ENCODE measurements around the gene GPER1.

The GPER1 gene

GRCh38 chr7:1093916-1094508, 6.1 kb downstream of the GPER1 start:
- DNase-seq (ENCODE audit: low read depth) = no peak

DNA sequence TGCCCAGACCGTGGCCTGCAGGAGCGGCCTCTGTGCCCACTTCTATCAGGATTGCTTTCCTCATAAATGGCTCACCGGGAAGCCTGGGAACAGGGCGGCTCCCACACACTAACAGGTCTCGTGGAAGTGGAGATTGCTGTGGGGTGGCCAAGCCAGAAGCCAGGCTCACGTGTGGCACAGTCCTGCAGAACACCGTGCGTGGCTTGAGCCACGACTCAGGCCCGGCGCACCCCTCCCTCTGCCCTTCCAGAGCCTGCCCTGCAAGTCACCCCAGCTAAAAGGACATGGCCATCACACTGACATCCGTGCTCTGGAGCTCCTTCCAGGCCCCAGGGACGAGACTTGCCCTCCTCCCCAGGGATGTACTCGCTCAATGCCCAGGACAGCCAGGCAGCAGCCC, 7.0 kb downstream of the GPER1 start:
- Histone ChIP-seq H3K27me3 (replicated peaks; ENCODE audit: control insufficient read depth, insufficient read depth, low read length) (no peaks in the 10 kb centered on the region), H3K4me1 (ENCODE audit: control insufficient read depth, insufficient read depth, low read length) (no peaks in the 10 kb centered on the region), H3K4me3 (ENCODE audit: low read length) (no peak overlapping the region), H3K36me3 (ENCODE audit: control insufficient read depth, insufficient read depth, low read length, severe bottlenecking) (peaks cover 23% of the 10 kb centered on the region), H3K9ac (ENCODE audit: low read length) (no peak overlapping the region), H3K9me3 (ENCODE audit: control insufficient read depth, low read length) (no peaks in the 10 kb centered on the region)
- no peak for DNase-seq (ENCODE audit: low read depth)

More at GRCh38 chr7:1093916-1094508, 6.1 kb downstream of the GPER1 start:
- Histone ChIP-seq H3K36me3 (ENCODE audit: control insufficient read depth, insufficient read depth, low read length, severe bottlenecking) (peaks cover 23% of the 10 kb centered on the region), H3K27me3 (replicated peaks; ENCODE audit: control insufficient read depth, insufficient read depth, low read length) (no peaks in the 10 kb centered on the region), H3K9ac (ENCODE audit: low read length) (no peak overlapping the region), H3K4me1 (ENCODE audit: control insufficient read depth, insufficient read depth, low read length) (peaks cover 5% of the 10 kb centered on the region), H3K9me3 (ENCODE audit: control insufficient read depth, low read length) (no peaks in the 10 kb centered on the region), H3K4me3 (ENCODE audit: low read length) (no peak overlapping the region)

- no peaks in the 10 kb centered on the region for H3K27me3 ChIP-seq (replicated peaks; ENCODE audit: control insufficient read depth, insufficient read depth, low read length)
- no peaks in the 10 kb centered on the region for H3K9me3 ChIP-seq (ENCODE audit: control insufficient read depth, low read length)
- DNase-seq (ENCODE audit: low read depth) = no peak
- H3K9ac ChIP-seq (ENCODE audit: low read length) = no peak overlapping the region
- no peaks in the 10 kb centered on the region for H3K4me1 ChIP-seq (ENCODE audit: control insufficient read depth, insufficient read depth, low read length)
- peaks cover 23% of the 10 kb centered on the region for H3K36me3 ChIP-seq (ENCODE audit: control insufficient read depth, insufficient read depth, low read length, severe bottlenecking)
- H3K4me3 ChIP-seq (ENCODE audit: low read length) = no peak overlapping the region
Measured at GRCh38 chr7:1095621-1096155, 7.8 kb downstream of the GPER1 start.

DNA sequence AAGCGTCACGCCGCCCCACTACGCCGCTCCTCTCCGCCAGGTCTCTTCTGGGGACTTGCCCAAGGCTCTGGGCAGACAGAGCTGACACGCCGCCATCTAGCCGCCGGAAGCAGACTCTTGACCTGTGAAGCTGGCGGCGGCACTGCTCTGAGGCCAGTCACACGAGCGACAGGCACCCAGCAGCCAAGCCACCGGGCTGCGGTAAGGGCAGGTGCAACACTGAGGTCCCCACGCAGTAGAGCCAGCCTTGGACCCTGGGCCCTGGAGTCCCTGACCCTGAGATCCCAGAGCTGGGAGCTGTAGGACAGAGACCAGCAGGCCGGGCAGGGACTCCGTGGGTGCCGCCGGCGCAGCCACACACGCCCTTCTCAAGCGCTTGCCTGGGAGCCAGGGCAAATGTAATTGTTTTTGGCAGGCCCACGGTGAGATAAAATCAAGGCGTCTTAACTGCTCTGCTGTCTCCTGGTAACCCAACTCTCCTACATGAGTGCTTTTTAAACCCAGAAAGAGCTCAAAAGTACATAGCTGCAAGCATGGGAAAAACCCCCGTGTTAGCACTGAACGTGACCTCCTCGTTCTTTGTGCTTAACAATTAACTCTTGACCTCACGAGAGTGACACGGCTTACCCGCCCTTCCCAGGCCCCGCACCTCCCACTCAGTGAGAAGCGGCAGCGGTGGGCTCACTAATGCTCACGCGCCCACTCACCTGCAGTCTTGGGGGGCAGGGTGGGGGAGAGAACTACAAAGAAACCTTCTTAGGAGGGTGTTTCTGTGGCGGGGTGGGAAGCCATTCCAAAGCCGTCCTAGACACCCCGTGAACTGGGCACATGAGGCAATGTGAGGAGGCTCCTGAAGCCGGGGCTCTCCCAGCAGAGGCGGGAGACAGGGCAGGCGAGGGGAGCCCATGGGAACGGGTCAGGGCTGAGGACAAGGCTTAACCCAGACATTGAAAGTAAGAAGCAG, 8.5 kb downstream of the GPER1 start:
- Histone ChIP-seq H3K4me3 (ENCODE audit: low read length) (no peak overlapping the region), H3K4me1 (ENCODE audit: control insufficient read depth, insufficient read depth, low read length) (no peaks in the 10 kb centered on the region), H3K27me3 (replicated peaks; ENCODE audit: control insufficient read depth, insufficient read depth, low read length) (no peaks in the 10 kb centered on the region), H3K9me3 (ENCODE audit: control insufficient read depth, low read length) (no peaks in the 10 kb centered on the region), H3K36me3 (ENCODE audit: control insufficient read depth, insufficient read depth, low read length, severe bottlenecking) (peaks cover 21% of the 10 kb centered on the region), H3K9ac (ENCODE audit: low read length) (no peak overlapping the region)
- no peak for DNase-seq (ENCODE audit: low read depth)

- H3K9ac ChIP-seq (ENCODE audit: low read length) = no peak overlapping the region
- no peaks in the 10 kb centered on the region for H3K4me1 ChIP-seq (ENCODE audit: control insufficient read depth, insufficient read depth, low read length)
- no peaks in the 10 kb centered on the region for H3K27me3 ChIP-seq (replicated peaks; ENCODE audit: control insufficient read depth, insufficient read depth, low read length)
- H3K36me3 ChIP-seq (ENCODE audit: control insufficient read depth, insufficient read depth, low read length, severe bottlenecking) = peaks cover 14% of the 10 kb centered on the region
- no peak overlapping the region for H3K4me3 ChIP-seq (ENCODE audit: low read length)
- no peaks in the 10 kb centered on the region for H3K9me3 ChIP-seq (ENCODE audit: control insufficient read depth, low read length)
- DNase-seq (ENCODE audit: low read depth) = no peak
Measured at GRCh38 chr7:1097120-1097504, 9.2 kb downstream of the GPER1 start.

- no peaks in the 10 kb centered on the region for H3K4me1 ChIP-seq (ENCODE audit: control insufficient read depth, insufficient read depth, low read length)
- H3K4me3 ChIP-seq (ENCODE audit: low read length) = no peak overlapping the region
- peaks cover under 1% of the 10 kb centered on the region for H3K36me3 ChIP-seq (ENCODE audit: control insufficient read depth, insufficient read depth, low read length, severe bottlenecking)
- H3K9ac ChIP-seq (ENCODE audit: low read length) = no peak overlapping the region
- H3K9me3 ChIP-seq (ENCODE audit: control insufficient read depth, low read length) = no peaks in the 10 kb centered on the region
- no peaks in the 10 kb centered on the region for H3K27me3 ChIP-seq (replicated peaks; ENCODE audit: control insufficient read depth, insufficient read depth, low read length)
- no peak for DNase-seq (ENCODE audit: low read depth)
Measured at GRCh38 chr7:1098243-1099153, 10.6 kb downstream of the GPER1 start.

- Histone ChIP-seq H3K4me1 (ENCODE audit: control insufficient read depth, insufficient read depth, low read length) (no peaks in the 10 kb centered on the region), H3K36me3 (ENCODE audit: control insufficient read depth, insufficient read depth, low read length, severe bottlenecking) (no peaks in the 10 kb centered on the region), H3K4me3 (ENCODE audit: low read length) (no peak overlapping the region), H3K9ac (ENCODE audit: low read length) (no peak overlapping the region), H3K9me3 (ENCODE audit: control insufficient read depth, low read length) (no peaks in the 10 kb centered on the region), H3K27me3 (replicated peaks; ENCODE audit: control insufficient read depth, insufficient read depth, low read length) (no peaks in the 10 kb centered on the region)
- no peak for DNase-seq (ENCODE audit: low read depth)
Measured at GRCh38 chr7:1099154-1099542, 11.2 kb downstream of the GPER1 start.

DNA sequence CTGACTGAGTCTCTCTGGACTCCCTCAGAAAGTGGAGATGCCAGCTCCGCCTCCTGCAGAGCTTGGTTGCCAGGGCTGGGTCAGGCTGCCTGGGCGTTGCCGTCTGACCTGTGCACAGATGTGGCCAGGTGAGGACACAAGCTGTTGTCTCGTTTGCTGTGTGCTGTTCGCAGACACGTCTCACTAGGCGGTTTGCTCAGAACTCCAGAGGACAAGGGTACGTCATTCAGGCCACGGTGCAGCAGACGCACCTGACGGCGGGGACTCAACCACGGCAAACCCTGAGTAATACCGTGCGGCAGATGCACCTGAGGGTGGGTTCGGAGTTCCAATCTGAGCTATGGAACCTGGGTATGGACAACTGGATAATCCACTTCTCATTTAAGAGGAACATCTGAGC, 11.7 kb downstream of the GPER1 start:
- H3K9ac ChIP-seq (ENCODE audit: low read length) = no peak overlapping the region
- no peak overlapping the region for H3K4me3 ChIP-seq (ENCODE audit: low read length)
- H3K27me3 ChIP-seq (replicated peaks; ENCODE audit: control insufficient read depth, insufficient read depth, low read length) = no peaks in the 10 kb centered on the region
- no peaks in the 10 kb centered on the region for H3K4me1 ChIP-seq (ENCODE audit: control insufficient read depth, insufficient read depth, low read length)
- no peak for DNase-seq (ENCODE audit: low read depth)
- no peaks in the 10 kb centered on the region for H3K9me3 ChIP-seq (ENCODE audit: control insufficient read depth, low read length)
- no peaks in the 10 kb centered on the region for H3K36me3 ChIP-seq (ENCODE audit: control insufficient read depth, insufficient read depth, low read length, severe bottlenecking)

DNA sequence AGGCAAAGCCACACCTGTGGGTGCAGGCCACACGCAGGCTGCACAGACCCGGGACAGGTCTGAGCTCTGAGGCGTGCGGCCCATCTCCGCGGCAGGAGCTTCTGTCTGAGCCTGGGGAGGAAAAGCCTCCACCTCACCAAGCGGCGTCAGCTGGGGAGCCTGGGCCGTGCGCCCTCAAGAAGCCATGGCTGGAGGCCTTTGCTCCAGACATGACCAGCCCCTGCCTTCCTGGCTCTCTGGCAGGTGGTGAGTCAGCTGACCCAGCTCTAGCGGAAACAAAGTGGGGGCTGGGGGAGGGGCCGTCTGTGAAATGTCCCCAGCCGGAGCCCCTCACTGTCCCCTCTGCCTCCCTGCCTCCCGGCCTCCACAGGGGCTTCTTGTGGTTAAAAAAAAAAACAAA, 12.5 kb downstream of the GPER1 start:
- no peak for DNase-seq (ENCODE audit: low read depth)
- Histone ChIP-seq H3K4me1 (ENCODE audit: control insufficient read depth, insufficient read depth, low read length) (no peaks in the 10 kb centered on the region), H3K27me3 (replicated peaks; ENCODE audit: control insufficient read depth, insufficient read depth, low read length) (no peaks in the 10 kb centered on the region), H3K4me3 (ENCODE audit: low read length) (no peak overlapping the region), H3K9me3 (ENCODE audit: control insufficient read depth, low read length) (no peaks in the 10 kb centered on the region), H3K9ac (ENCODE audit: low read length) (no peak overlapping the region), H3K36me3 (ENCODE audit: control insufficient read depth, insufficient read depth, low read length, severe bottlenecking) (no peaks in the 10 kb centered on the region)

GRCh38 chr7:1100834-1101562, 13.1 kb downstream of the GPER1 start:
- Histone ChIP-seq H3K4me1 (ENCODE audit: control insufficient read depth, insufficient read depth, low read length) (no peaks in the 10 kb centered on the region), H3K9ac (ENCODE audit: low read length) (no peak overlapping the region), H3K4me3 (ENCODE audit: low read length) (no peak overlapping the region), H3K27me3 (replicated peaks; ENCODE audit: control insufficient read depth, insufficient read depth, low read length) (no peaks in the 10 kb centered on the region), H3K36me3 (ENCODE audit: control insufficient read depth, insufficient read depth, low read length, severe bottlenecking) (no peaks in the 10 kb centered on the region), H3K9me3 (ENCODE audit: control insufficient read depth, low read length) (no peaks in the 10 kb centered on the region)
- no peak for DNase-seq (ENCODE audit: low read depth)

Measured in adipocyte (in vitro differentiated cells).